OCI-LY1 (cell line): ENCODE results near the gene JAKMIP1.

Source experiments
- H2AFZ ChIP-seq: fragments of 200-600 bp; sonication (generic), shearing (Covaris generic); 2 replicates; pipeline ENCODE4 v1.6.0; 2014; ENCODE audit warnings: antibody characterized with exemption, mild to moderate bottlenecking, low read length
- H3F3A ChIP-seq: fragments of 200-600 bp; sonication (generic), shearing (Covaris generic); 2 replicates; pipeline ENCODE4 v1.6.0; 2014; ENCODE audit warnings: mild to moderate bottlenecking, antibody characterized with exemption, low read length, moderate library complexity; ENCODE audit not compliant: insufficient read depth
- H3K27ac ChIP-seq: fragments of 200-600 bp; sonication (generic); 2 replicates; pipeline ENCODE4 v1.5.1; 2014; ENCODE audit warnings: low read length, mixed run types, mild to moderate bottlenecking, low read depth; ENCODE audit not compliant: poor library complexity, severe bottlenecking
- H3K27me3 ChIP-seq: fragments of 200-600 bp; sonication (generic); 2 replicates; pipeline ENCODE4 v1.6.0; 2014; ENCODE audit warnings: antibody characterized with exemption, mild to moderate bottlenecking, low read length, moderate library complexity; ENCODE audit not compliant: insufficient read depth
- H3K36me3 ChIP-seq: fragments of 200-600 bp; sonication (generic); 2 replicates; pipeline ENCODE4 v1.6.1; 2014; ENCODE audit warnings: mild to moderate bottlenecking, antibody characterized with exemption, low read length, moderate library complexity, mixed read lengths; ENCODE audit not compliant: insufficient read depth
- H3K4me1 ChIP-seq: fragments of 200-600 bp; sonication (generic); 2 replicates; pipeline ENCODE4 v1.5.1; 2014; ENCODE audit warnings: mild to moderate bottlenecking, low read length, moderate library complexity; ENCODE audit not compliant: insufficient read depth, severe bottlenecking
- H3K4me2 ChIP-seq: fragments of 200-600 bp; sonication (generic), shearing (Covaris generic); 2 replicates; pipeline ENCODE4 v1.6.1; 2014; ENCODE audit warnings: low read length
- H3K4me3 ChIP-seq: fragments of 200-600 bp; sonication (generic); 2 replicates; pipeline ENCODE4 v1.5.1; 2014; ENCODE audit warnings: low read length, low read depth, mild to moderate bottlenecking, mixed read lengths; ENCODE audit not compliant: poor library complexity, severe bottlenecking
- H3K79me2 ChIP-seq: fragments of 200-600 bp; shearing (Covaris generic); 2 replicates; pipeline ENCODE4 v1.6.1; 2016; ENCODE audit warnings: mixed run types, low read length, mixed read lengths; ENCODE audit not compliant: insufficient read depth
- H3K9ac ChIP-seq: fragments of 200-600 bp; sonication (generic), shearing (Covaris generic); 2 replicates; pipeline ENCODE4 v1.6.1; 2014; ENCODE audit warnings: mild to moderate bottlenecking, low read length, mixed read lengths
- H3K9me2 ChIP-seq: fragments of 200-600 bp; sonication (generic), shearing (Covaris generic); 2 replicates; pipeline ENCODE4 v1.6.1; 2014; ENCODE audit warnings: low read depth, mild to moderate bottlenecking, low read length, mixed read lengths
- H3K9me3 ChIP-seq: fragments of 200-600 bp; shearing (Covaris generic); 2 replicates; pipeline ENCODE4 v1.6.1; 2014; ENCODE audit warnings: low read length, mixed read lengths
- H4K20me1 ChIP-seq: fragments of 200-600 bp; sonication (generic), shearing (Covaris generic); 2 replicates; pipeline ENCODE4 v1.6.0; 2016; ENCODE audit warnings: mild to moderate bottlenecking, low read length; ENCODE audit not compliant: insufficient read depth
- EZH2 ChIP-seq: fragments of 200-600 bp; sonication (generic), shearing (Covaris generic); IDR thresholded peaks from 2 replicates; pipeline ENCODE4 v1.8.0; 2017; ENCODE audit warnings: borderline replicate concordance, mixed run types, mild to moderate bottlenecking, antibody characterized with exemption, low read length, moderate library complexity, mixed read lengths
- TF ChIP-seq, protein P1 (sequence below): fragments of 200-600 bp; sonication (generic), shearing (Covaris generic); IDR thresholded peaks from 2 replicates; pipeline ENCODE4 v1.5.1; 2017; ENCODE audit warnings: mild to moderate bottlenecking, antibody characterized with exemption, low read length, moderate library complexity, mixed read lengths

JAKMIP1 gene

DNA sequence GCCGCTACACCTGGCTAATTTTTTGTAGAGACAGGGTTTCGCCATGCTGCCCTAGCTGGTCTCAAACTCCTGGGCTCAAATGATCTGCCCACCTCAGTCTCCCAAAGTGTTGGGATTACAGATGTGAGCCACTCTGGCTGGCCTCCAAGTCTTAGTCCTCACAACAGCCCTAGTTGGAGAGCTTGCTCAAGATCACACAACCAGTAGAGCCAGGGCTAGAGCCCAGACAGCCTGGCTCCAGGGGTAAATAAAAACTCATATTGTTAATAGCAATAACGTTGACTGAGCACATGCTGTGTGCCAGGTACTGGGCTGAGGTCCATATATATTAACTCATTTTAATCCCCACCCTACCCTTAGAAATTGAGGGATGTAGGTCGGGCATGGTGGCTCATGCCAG is 7.3 kb upstream of the JAKMIP1 start:
- Histone ChIP-seq H3K79me2 (no peaks in the 10 kb centered on the region), H3K9ac (no peak overlapping the region), H3K36me3 (no peaks in the 10 kb centered on the region), H3K27me3 (no peaks in the 10 kb centered on the region), H3F3A (no peaks in the 10 kb centered on the region), H3K9me3 (no peaks in the 10 kb centered on the region), H3K4me3 (no peak overlapping the region), H3K4me2 (no peak overlapping the region), H3K27ac (no peak overlapping the region), H2AFZ (no peak overlapping the region), H4K20me1 (no peaks in the 10 kb centered on the region), H3K9me2 (no peaks in the 10 kb centered on the region), H3K4me1 (no peaks in the 10 kb centered on the region)
- TF ChIP-seq, protein P1, sequence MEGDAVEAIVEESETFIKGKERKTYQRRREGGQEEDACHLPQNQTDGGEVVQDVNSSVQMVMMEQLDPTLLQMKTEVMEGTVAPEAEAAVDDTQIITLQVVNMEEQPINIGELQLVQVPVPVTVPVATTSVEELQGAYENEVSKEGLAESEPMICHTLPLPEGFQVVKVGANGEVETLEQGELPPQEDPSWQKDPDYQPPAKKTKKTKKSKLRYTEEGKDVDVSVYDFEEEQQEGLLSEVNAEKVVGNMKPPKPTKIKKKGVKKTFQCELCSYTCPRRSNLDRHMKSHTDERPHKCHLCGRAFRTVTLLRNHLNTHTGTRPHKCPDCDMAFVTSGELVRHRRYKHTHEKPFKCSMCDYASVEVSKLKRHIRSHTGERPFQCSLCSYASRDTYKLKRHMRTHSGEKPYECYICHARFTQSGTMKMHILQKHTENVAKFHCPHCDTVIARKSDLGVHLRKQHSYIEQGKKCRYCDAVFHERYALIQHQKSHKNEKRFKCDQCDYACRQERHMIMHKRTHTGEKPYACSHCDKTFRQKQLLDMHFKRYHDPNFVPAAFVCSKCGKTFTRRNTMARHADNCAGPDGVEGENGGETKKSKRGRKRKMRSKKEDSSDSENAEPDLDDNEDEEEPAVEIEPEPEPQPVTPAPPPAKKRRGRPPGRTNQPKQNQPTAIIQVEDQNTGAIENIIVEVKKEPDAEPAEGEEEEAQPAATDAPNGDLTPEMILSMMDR = no peak
- TF ChIP-seq EZH2 = no peak

- Histone ChIP-seq H3K27ac (no peak overlapping the region), H3K9ac (no peak overlapping the region), H2AFZ (no peak overlapping the region), H3K9me2 (no peaks in the 10 kb centered on the region), H3K36me3 (no peaks in the 10 kb centered on the region), H3K4me1 (no peaks in the 10 kb centered on the region), H3K4me2 (no peak overlapping the region), H3F3A (no peaks in the 10 kb centered on the region), H3K27me3 (no peaks in the 10 kb centered on the region), H3K4me3 (no peak overlapping the region), H4K20me1 (no peaks in the 10 kb centered on the region), H3K9me3 (no peaks in the 10 kb centered on the region), H3K79me2 (no peaks in the 10 kb centered on the region)
- TF ChIP-seq EZH2 = no peak
- TF ChIP-seq, protein P1 = no peak
Measured at GRCh38 chr4:6206771-6207290, 6.5 kb upstream of the JAKMIP1 start.

- no peak overlapping the region for H3K27ac ChIP-seq
- no peaks in the 10 kb centered on the region for H3K36me3 ChIP-seq
- TF ChIP-seq, protein P1 = no peak
- no peak for TF ChIP-seq EZH2
- no peak overlapping the region for H3K4me3 ChIP-seq
- H3K4me1 ChIP-seq = no peaks in the 10 kb centered on the region
- H4K20me1 ChIP-seq = no peaks in the 10 kb centered on the region
- no peaks in the 10 kb centered on the region for H3K79me2 ChIP-seq
- H3F3A ChIP-seq = no peaks in the 10 kb centered on the region
- H3K9me3 ChIP-seq = no peaks in the 10 kb centered on the region
- H3K9me2 ChIP-seq = no peaks in the 10 kb centered on the region
- H3K27me3 ChIP-seq = no peaks in the 10 kb centered on the region
- no peak overlapping the region for H3K9ac ChIP-seq
- H2AFZ ChIP-seq = no peak overlapping the region
- no peak overlapping the region for H3K4me2 ChIP-seq
Measured at GRCh38 chr4:6205973-6206372, 5.6 kb upstream of the JAKMIP1 start.
